Ishikawa (cell line): ENCODE data around the gene ZKSCAN2.

Experiments
- CEBPB ChIP-seq: IDR thresholded peaks from 2 replicates; pipeline ENCODE4 v1.6.1; 2012
- CREB1 ChIP-seq: IDR thresholded peaks from 2 replicates; pipeline ENCODE4 v1.6.1; 2012; ENCODE audit warnings: low read depth
- EP300 ChIP-seq: IDR thresholded peaks from 2 replicates; pipeline ENCODE4 v1.6.1; 2012; ENCODE audit warnings: borderline replicate concordance
- FOXM1 ChIP-seq: IDR thresholded peaks from 2 replicates; pipeline ENCODE4 v1.6.1; 2012; ENCODE audit warnings: low read depth, borderline replicate concordance
- MAX ChIP-seq: IDR thresholded peaks from 2 replicates; pipeline ENCODE4 v1.6.1; 2012
- RAD21 ChIP-seq: IDR thresholded peaks from 2 replicates; pipeline ENCODE4 v1.6.1; 2012; ENCODE audit warnings: low read depth
- TCF12 ChIP-seq: IDR thresholded peaks from 2 replicates; pipeline ENCODE4 v1.6.1; 2012; ENCODE audit warnings: low read depth
- YY1 ChIP-seq: IDR thresholded peaks from 2 replicates; pipeline ENCODE4 v1.6.1; 2012; ENCODE audit warnings: low read depth
- TF ChIP-seq, protein P1 (sequence below): IDR thresholded peaks from 2 replicates; pipeline ENCODE4 v1.6.1; 2012; ENCODE audit warnings: low read depth, mild to moderate bottlenecking
- TF ChIP-seq, protein P2 (sequence below): IDR thresholded peaks from 2 replicates; pipeline ENCODE4 v1.6.1; 2012

- TF ChIP-seq RAD21 (no peak), MAX (peak; percentile 45; the same call in 1 of the 2 replicates), CREB1 (no peak), FOXM1 (no peak), EP300 (0 out of 2 replicates have a peak, but pooled peaks have one; percentile 9), TCF12 (no peak), YY1 (no peak), CEBPB (no peak)
- TF ChIP-seq, protein P1, sequence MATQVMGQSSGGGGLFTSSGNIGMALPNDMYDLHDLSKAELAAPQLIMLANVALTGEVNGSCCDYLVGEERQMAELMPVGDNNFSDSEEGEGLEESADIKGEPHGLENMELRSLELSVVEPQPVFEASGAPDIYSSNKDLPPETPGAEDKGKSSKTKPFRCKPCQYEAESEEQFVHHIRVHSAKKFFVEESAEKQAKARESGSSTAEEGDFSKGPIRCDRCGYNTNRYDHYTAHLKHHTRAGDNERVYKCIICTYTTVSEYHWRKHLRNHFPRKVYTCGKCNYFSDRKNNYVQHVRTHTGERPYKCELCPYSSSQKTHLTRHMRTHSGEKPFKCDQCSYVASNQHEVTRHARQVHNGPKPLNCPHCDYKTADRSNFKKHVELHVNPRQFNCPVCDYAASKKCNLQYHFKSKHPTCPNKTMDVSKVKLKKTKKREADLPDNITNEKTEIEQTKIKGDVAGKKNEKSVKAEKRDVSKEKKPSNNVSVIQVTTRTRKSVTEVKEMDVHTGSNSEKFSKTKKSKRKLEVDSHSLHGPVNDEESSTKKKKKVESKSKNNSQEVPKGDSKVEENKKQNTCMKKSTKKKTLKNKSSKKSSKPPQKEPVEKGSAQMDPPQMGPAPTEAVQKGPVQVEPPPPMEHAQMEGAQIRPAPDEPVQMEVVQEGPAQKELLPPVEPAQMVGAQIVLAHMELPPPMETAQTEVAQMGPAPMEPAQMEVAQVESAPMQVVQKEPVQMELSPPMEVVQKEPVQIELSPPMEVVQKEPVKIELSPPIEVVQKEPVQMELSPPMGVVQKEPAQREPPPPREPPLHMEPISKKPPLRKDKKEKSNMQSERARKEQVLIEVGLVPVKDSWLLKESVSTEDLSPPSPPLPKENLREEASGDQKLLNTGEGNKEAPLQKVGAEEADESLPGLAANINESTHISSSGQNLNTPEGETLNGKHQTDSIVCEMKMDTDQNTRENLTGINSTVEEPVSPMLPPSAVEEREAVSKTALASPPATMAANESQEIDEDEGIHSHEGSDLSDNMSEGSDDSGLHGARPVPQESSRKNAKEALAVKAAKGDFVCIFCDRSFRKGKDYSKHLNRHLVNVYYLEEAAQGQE: no peak
- TF ChIP-seq, protein P2, sequence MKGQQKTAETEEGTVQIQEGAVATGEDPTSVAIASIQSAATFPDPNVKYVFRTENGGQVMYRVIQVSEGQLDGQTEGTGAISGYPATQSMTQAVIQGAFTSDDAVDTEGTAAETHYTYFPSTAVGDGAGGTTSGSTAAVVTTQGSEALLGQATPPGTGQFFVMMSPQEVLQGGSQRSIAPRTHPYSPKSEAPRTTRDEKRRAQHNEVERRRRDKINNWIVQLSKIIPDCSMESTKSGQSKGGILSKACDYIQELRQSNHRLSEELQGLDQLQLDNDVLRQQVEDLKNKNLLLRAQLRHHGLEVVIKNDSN: no peak
Observed at GRCh38 chr16:25257470-25257955, at the start of gene ZKSCAN2.
